Fibroblast of lung (primary cell): ENCODE measurements around the gene NSRP1. TPM values are rescaled to one million over a fixed set of nuclear protein-coding genes. Genes with fewer than 3 reads are reported as not detected.
"Not testable (repeated sequence)": the region's sequence is repeated elsewhere in the genome, so short reads cannot be mapped to it uniquely, and the experiment has no call there.

Experiments
- DNase-seq, 2 donors: peaks; one replicate each; pipeline versions ENCODE4 v3.0.0 to v3.0.0-alpha.2; 2010; ENCODE audit warnings: low read depth in 2 of 2
- H2AFZ ChIP-seq: 2 replicates; pipeline ENCODE4 v1.5.1; 2012; ENCODE audit warnings: low read length, control low read depth, inconsistent platforms
- H3K27ac ChIP-seq: 2 replicates; pipeline ENCODE4 v1.5.1; 2011; ENCODE audit warnings: low read length, control low read depth; ENCODE audit not compliant: insufficient read depth
- H3K27me3 ChIP-seq: 2 replicates; pipeline ENCODE4 v1.5.1; 2011; ENCODE audit warnings: mild to moderate bottlenecking, low read length; ENCODE audit not compliant: control insufficient read depth, insufficient read depth
- H3K36me3 ChIP-seq: 2 replicates; pipeline ENCODE4 v1.5.1; 2011; ENCODE audit warnings: low read length; ENCODE audit not compliant: control insufficient read depth, insufficient read depth
- H3K4me1 ChIP-seq: 2 replicates; pipeline ENCODE4 v1.5.1; 2011; ENCODE audit warnings: low read length; ENCODE audit not compliant: control insufficient read depth, insufficient read depth; ENCODE audit errors: extremely low read depth
- H3K4me2 ChIP-seq: 2 replicates; pipeline ENCODE4 v1.5.1; 2011; ENCODE audit warnings: low read length, control low read depth; ENCODE audit not compliant: insufficient read depth; ENCODE audit errors: extremely low read depth
- H3K4me3 ChIP-seq, 4 experiments: fragments of 200-600 bp in 1 of 4; sonication (generic) in 1 of 4; replicated peaks in 1 of 4; 2 replicates each; pipeline ENCODE4 v1.5.1; 2011 to 2016; ENCODE audit warnings: low read length in 4 of 4, low read depth in 3 of 4, mild to moderate bottlenecking in 3 of 4, control low read depth in 2 of 4, inconsistent platforms in 1 of 4, mixed read lengths in 1 of 4; ENCODE audit not compliant: insufficient read depth in 1 of 4; ENCODE audit errors: control extremely low read depth in 1 of 4
- H3K79me2 ChIP-seq: 2 replicates; pipeline ENCODE4 v1.5.1; 2012; ENCODE audit warnings: mild to moderate bottlenecking, low read length, inconsistent platforms; ENCODE audit not compliant: control insufficient read depth, insufficient read depth
- H3K9ac ChIP-seq: 2 replicates; pipeline ENCODE4 v1.5.1; 2011; ENCODE audit warnings: mild to moderate bottlenecking, low read length, control low read depth; ENCODE audit not compliant: insufficient read depth
- H3K9me3 ChIP-seq: 2 replicates; pipeline ENCODE4 v1.5.1; 2012; ENCODE audit warnings: low read depth, low read length; ENCODE audit not compliant: control insufficient read depth, insufficient read depth
- H4K20me1 ChIP-seq: 2 replicates; pipeline ENCODE4 v1.5.1; 2011; ENCODE audit warnings: low read length; ENCODE audit not compliant: control insufficient read depth, insufficient read depth; ENCODE audit errors: extremely low read depth
- EZH2 ChIP-seq: IDR thresholded peaks from 2 replicates; pipeline ENCODE4 v1.5.1; 2012; ENCODE audit warnings: low read length, control low read depth, mild to moderate bottlenecking; ENCODE audit errors: missing control alignments
- polyA plus RNA-seq, 2 donors: library from polyadenylated mRNA; depleted of rRNA in 1 of 2; stranded (reverse) in 1 of 2; unstranded in 1 of 2; fragments of >200 nt; gene quantifications; 2 replicates each; pipeline ENCODE4 v1.2.1, GENCODE V29; 2011 to 2012; ENCODE audit warnings: missing spikeins in 1 of 2
- total RNA-seq: library from RNA; depleted of rRNA; stranded (reverse); fragments of >200 nt; gene quantifications from 2 replicates; pipeline ENCODE4 v1.2.1, GENCODE V29; 2014
- TF ChIP-seq, protein P1 (sequence below), 2 donors: IDR thresholded peaks in 1 of 2; conservative IDR thresholded peaks in 1 of 2; 1 replicate in 1 of 2; 2 replicates in 1 of 2; pipeline ENCODE4 v1.5.1; 2011 to 2012; ENCODE audit warnings: low read length in 2 of 2, control low read depth in 1 of 2, inconsistent platforms in 1 of 2, low read depth in 1 of 2, mild to moderate bottlenecking in 1 of 2

The NSRP1 gene
- total and polyA plus RNA-seq, 2 donors (not counting 1 experiment from before 2014, with no cell fraction given): 12.7 to 19.8 TPM

DNA sequence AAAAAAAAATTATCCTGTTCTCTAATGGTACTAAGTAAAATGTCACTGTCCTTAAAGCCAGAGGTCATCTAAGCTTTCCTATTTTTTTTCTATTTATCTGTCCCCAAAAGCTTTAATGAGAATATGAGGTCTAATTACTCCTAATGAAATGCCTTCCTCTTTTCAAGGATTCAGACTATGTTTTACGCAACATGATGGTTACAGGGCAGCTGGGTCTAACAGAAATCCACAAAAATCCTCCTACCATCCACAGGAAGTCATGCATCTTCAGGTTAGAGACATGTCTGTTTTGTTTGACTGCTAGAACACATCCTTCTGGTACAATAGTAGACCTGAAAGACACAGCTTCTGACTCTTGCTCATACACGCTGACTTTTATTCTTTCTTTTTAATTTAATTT, 29.7 kb upstream of the NSRP1 start:
- H2AFZ ChIP-seq: no peak overlapping the region
- TF ChIP-seq EZH2: no peak
- TF ChIP-seq, protein P1, sequence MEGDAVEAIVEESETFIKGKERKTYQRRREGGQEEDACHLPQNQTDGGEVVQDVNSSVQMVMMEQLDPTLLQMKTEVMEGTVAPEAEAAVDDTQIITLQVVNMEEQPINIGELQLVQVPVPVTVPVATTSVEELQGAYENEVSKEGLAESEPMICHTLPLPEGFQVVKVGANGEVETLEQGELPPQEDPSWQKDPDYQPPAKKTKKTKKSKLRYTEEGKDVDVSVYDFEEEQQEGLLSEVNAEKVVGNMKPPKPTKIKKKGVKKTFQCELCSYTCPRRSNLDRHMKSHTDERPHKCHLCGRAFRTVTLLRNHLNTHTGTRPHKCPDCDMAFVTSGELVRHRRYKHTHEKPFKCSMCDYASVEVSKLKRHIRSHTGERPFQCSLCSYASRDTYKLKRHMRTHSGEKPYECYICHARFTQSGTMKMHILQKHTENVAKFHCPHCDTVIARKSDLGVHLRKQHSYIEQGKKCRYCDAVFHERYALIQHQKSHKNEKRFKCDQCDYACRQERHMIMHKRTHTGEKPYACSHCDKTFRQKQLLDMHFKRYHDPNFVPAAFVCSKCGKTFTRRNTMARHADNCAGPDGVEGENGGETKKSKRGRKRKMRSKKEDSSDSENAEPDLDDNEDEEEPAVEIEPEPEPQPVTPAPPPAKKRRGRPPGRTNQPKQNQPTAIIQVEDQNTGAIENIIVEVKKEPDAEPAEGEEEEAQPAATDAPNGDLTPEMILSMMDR (conservative IDR thresholded peaks at IDR 0.05 in 1 of 2, IDR thresholded peaks at IDR 0.05 in 1 of 2; ENCODE audit: low read depth in 1 of 2, low read length in 2 of 2): no peak
- no peak overlapping the region for H3K4me3 ChIP-seq
- H3K36me3 ChIP-seq: no peaks in the 10 kb centered on the region
- no peak overlapping the region for H3K27ac ChIP-seq
- H3K9me3 ChIP-seq: no peaks in the 10 kb centered on the region
- no peak overlapping the region for H3K9ac ChIP-seq
- H3K27me3 ChIP-seq: peaks cover 8% of the 10 kb centered on the region
- no peak overlapping the region for H3K4me2 ChIP-seq
- H4K20me1 ChIP-seq: no peaks in the 10 kb centered on the region
- H3K4me1 ChIP-seq: peaks cover under 1% of the 10 kb centered on the region
- no peak for DNase-seq
- H3K79me2 ChIP-seq: no peaks in the 10 kb centered on the region

DNA sequence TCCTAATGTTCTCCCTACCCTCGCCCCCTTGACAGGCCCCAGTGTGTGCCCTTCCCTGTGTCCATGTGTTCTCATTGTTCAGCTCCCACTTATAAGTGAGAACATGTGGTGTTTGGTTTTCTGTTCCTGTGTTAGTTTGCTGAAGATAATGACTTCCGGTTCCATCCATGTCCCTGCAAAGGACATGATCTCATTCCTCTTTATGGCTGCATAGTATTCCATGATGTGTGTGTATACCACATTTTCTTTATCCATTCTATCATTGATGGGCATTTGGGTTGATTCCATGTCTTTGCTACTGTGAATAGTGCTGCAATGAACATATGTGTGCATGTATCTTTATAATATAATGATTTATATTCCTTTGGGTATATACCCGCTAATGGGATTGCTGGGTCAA, 29.2 kb upstream of the NSRP1 start:
- not testable (repeated sequence) for H2AFZ ChIP-seq, DNase-seq, H3K9me3 ChIP-seq, H3K4me2 ChIP-seq, H3K4me3 ChIP-seq, H3K9ac ChIP-seq, H3K27ac ChIP-seq, H4K20me1 ChIP-seq, H3K79me2 ChIP-seq, H3K27me3 ChIP-seq, H3K36me3 ChIP-seq, H3K4me1 ChIP-seq

DNA sequence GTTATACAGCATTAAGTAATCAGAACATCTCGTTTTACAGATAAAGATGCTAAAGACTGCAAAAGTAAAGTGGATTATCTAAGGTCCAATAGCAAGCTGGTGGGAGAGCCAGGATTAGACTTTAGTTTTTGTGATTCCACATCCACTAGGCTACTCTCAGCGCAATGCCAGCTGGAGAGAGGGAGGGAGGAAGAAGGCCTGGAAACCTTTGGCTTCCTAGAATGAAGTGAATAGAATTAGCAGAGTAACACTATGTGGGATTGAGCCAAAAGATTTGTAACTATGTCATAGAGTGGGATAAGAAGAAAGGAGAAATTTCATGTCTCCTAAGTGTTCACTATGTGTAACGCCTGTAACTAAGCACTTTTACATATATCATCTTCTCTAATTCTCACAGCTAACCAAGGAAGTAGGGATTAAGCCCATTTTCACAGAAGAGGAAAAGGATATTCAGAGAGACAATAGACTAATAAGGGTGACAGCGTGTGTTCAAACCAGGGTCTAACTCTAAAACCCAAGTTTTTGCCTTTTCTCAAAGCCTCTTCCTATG, 25.4 kb upstream of the NSRP1 start:
- Histone ChIP-seq H3K4me1 (peaks cover 5% of the 10 kb centered on the region), H3K9me3 (no peaks in the 10 kb centered on the region), H3K79me2 (no peaks in the 10 kb centered on the region), H3K27me3 (no peaks in the 10 kb centered on the region), H3K4me2 (no peak overlapping the region), H2AFZ (no peak overlapping the region), H3K4me3 (no peak overlapping the region), H4K20me1 (no peaks in the 10 kb centered on the region), H3K9ac (no peak overlapping the region), H3K27ac (no peak overlapping the region), H3K36me3 (no peaks in the 10 kb centered on the region)
- TF ChIP-seq EZH2: no peak
- TF ChIP-seq, protein P1 (conservative IDR thresholded peaks at IDR 0.05 in 1 of 2, IDR thresholded peaks at IDR 0.05 in 1 of 2; ENCODE audit: low read depth in 1 of 2, low read length in 2 of 2): no peak
- DNase-seq: peak in 1 of 2 donors; percentile 19
